MM.1S (cell line): ENCODE data around the gene E2F3.

Source experiments
- CTCF ChIP-seq: fragments of 300-600 bp; sonication (generic); IDR thresholded peaks from 2 replicates; pipeline ENCODE4 v1.5.1; 2016; ENCODE audit warnings: antibody characterized with exemption, low read length, mixed read lengths
- EZH2phosphoT487 ChIP-seq: fragments of 300-600 bp; sonication (generic); IDR thresholded peaks from 2 replicates; pipeline ENCODE4 v1.6.1; 2018; ENCODE audit warnings: antibody characterized with exemption, low read length

- TF ChIP-seq CTCF: no peak
- no peak for TF ChIP-seq EZH2phosphoT487
These were observed 59.9 kb downstream of the E2F3 start for GRCh38 chr6:20461576-20461975.
